Measurements from ENCODE around the gene STS.

DNA sequence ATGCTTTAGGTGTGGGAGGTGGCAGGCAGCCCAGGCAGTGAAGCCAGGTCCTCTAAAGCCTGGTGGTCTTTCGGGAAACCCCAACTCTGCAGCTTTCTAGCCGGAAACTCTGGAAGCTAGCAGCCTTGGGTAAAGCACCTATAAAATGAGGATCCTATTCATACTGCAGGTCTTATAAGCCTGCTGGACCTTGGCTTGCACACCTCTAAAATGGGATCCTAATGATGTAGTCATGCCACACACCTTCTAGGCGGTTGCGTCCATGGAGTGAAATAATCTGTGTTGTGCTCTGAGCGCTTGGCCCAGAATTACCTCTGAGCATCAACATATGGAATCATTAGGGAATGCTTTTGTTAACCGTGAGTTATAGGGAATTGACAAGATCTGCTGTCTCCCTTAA lies 36.0 kb upstream of the STS start:
- TF ChIP-seq, protein P1, sequence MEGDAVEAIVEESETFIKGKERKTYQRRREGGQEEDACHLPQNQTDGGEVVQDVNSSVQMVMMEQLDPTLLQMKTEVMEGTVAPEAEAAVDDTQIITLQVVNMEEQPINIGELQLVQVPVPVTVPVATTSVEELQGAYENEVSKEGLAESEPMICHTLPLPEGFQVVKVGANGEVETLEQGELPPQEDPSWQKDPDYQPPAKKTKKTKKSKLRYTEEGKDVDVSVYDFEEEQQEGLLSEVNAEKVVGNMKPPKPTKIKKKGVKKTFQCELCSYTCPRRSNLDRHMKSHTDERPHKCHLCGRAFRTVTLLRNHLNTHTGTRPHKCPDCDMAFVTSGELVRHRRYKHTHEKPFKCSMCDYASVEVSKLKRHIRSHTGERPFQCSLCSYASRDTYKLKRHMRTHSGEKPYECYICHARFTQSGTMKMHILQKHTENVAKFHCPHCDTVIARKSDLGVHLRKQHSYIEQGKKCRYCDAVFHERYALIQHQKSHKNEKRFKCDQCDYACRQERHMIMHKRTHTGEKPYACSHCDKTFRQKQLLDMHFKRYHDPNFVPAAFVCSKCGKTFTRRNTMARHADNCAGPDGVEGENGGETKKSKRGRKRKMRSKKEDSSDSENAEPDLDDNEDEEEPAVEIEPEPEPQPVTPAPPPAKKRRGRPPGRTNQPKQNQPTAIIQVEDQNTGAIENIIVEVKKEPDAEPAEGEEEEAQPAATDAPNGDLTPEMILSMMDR (IDR thresholded peaks at IDR 0.05; ENCODE audit: low read depth, low read length): no peak
- no peak for TF ChIP-seq EZH2phosphoT487 (IDR thresholded peaks at IDR 0.05; ENCODE audit: low read depth)
